GM15510 (cell line): ENCODE measurements around the gene BID.

Experiments
- POLR2A ChIP-seq: IDR thresholded peaks from 3 replicates; pipeline ENCODE4 v1.6.1; 2011; ENCODE audit warnings: borderline replicate concordance; ENCODE audit not compliant: insufficient read length; ENCODE audit errors: extremely low read depth

The BID gene

DNA sequence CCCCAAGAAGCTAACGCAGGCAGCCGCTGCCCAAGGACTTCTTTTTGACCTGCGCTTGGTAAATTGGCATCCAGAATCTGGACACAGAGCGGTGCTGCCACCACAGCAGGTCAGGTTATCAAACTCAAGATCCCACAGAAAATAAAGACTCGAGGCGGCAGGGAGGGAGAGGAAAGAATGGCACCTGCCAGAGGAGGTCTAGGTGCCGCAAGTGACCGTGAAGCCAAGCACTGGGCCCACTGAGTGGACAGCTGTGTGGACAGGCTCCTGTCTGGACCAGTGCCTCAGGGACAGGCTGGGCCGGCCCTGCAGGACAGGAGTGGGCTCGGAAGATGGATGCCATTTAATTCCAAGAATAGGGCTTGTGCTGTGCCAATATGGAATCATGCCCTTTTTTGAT, 27.4 kb downstream of the BID start:
- TF ChIP-seq POLR2A, result no peak

DNA sequence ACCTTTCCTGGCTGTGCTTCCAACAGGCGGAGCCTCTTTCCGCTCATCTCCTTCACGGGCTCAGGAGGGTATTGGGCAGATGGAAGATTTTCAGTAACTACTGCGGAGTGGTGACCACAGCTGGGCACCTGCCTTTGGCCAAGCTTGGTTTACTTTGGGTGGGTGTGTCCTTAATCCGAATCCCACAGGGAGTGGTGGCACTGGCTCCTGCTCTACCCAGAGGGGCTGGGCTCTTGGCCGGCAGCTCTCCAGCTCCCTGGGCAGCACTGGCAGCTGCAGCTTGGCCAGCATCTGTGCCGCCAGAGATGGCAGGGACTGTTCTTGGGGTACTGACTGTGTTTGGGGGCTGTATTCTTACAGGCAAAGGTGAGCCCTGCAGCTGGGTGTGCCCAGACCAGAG, 29.8 kb downstream of the BID start:
- no peak for TF ChIP-seq POLR2A

DNA sequence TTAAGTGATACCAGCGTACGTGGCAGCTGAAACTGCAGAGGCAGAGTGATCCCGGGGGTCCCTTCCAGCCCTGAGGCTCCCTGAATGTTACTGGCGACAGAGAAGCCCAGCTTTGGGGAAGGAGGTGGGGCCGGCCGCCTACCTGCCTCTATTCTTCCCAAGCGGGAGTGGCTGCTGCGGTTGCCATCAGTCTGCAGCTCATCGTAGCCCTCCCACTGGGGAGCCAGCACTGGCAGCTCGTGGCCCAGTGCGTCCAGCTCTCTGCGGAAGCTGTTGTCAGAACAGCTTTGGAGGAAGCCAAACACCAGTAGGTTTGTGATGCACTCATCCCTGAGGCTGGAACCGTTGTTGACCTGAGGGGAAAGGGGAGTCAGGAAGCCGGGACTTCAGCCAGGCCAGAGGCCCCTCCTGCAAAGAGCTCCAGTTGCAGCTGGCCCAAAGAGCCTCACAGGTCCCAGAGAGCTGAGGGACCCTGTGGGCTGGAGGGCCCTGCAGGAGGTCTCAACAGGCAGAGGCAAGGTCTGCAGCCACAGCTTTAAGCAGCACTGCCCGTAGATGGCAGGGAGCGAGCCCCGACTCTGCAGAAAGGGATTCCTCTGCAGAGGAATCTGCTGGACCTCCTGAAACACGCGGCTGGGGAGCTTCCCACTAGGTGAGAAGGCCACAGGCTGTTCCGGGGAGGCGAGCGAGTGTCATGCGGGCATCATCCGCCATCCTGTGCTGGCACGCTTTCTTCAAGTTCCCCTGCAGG, 30.4 kb downstream of the BID start:
- no peak for TF ChIP-seq POLR2A

DNA sequence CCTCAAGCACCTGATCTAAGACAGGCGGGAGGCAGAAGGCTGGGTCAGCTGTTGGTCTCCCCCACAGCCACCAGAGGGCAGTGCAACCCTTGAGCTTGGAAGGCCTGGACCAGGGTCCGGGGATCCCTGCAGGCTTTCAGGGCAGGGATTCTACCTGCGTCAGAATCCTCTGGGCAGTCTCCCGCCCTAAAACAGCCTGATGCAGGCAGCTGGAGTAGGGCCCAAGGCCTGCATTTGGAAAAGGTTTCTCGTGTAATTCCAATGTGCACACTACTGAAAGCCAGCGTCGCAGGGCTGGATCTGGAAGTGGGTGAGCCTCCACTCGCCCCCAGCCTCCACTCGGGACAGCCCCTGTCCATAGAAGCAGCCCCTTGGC, 31.8 kb downstream of the BID start:
- no peak for TF ChIP-seq POLR2A

DNA sequence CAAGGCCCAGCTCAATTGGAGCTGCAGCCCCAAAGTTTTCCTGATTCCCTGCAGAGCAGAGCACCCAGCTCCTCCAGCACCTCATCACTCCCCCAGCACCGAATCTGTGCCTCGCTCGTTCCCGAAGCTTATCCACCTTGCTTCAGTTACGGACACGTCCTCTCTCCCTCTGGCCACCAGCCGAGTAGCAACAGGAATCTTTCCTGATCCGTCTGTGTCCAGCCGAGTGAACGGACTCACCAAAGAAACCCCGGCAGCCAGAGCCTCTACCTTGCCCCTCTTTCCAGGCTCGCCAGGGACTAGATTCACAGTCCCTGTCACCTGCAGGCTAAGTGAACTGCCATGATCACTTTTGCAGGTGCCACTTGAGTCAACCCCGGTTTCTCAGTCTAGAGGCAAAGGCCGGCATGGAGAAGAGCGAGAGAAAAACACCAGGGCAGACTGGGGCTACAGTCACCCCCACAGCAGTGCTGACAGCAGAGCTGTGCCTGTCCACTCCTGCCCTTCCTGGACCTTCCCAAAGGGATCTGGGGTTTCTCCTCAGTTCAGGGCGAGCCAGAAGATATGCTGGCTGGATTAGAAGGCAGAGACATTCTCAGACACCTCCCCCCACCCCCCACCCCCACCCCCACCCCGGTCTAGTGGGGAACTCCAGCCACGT, 32.3 kb downstream of the BID start:
- TF ChIP-seq POLR2A, result no peak

DNA sequence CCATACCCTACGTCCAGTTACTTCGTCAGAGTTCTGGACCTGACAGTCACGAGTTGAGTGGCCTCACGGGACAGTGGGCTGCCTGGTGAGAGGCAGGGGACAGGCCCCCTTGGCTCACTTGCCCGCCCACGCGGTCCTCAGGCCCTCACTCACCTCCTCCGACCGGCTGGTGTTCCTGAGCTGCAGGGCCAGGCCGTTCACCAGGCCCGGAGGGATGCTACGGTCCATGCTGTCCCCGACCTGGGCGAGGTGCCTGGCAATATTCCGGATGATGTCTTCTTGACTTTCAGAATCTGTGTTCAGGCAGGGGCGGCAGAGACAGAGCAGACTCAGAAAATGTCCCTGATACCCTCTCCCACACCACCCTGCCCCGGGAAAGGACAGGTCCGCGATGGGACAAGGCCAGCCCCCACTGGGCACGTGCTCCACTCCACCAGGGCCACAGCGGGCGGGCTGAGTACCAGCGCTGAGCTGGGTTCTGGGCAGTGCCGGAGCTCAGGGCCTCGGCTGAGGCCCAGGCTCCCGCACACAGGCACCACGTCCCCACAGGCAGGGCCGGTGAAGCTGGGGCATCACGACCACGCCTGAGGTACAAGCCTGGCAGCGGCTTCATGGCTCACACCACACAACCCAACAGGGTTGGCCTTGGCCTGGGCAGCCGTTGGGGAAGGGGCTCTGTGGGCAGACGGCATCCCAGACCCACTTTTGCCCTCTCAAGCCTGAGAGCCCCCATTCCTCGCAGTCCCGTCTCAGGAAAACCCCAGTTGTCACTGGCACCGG, 34.9 kb downstream of the BID start:
- no peak for TF ChIP-seq POLR2A

DNA sequence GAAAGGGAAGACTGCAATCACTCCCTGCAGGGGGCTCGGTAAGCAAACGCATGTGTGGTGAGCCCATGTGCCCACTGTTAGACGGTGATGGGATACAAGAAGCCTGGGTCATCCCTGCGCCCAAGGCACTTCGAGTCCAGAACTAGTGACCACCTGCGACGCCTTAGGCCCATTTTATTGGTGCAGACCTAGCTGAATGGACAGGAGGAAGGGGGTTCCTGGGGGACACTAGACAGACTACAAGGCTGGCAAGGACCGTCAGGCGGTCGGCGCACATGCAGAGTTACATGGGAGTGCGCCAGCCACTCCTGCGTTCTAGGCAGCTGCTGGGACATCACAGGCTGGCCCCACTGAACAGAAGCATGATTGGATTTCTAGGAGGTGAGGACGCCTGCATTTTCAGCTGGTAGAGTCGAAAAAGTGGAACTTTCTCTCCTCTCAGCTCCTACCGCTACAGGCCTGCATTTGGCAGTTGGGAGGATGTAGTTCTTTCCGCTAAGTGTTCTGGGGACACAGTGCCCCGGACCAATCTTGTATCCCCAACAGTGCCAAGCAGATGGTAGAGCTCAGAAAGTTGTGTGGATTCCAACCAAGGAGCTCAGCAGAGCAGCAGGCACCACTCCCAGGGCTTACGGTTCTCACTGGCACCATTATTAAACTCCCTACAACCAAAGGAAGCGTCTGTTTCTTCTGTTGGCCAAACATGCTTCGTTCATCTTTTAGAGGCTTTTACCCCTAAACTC, 35.7 kb downstream of the BID start:
- TF ChIP-seq POLR2A, result no peak

DNA sequence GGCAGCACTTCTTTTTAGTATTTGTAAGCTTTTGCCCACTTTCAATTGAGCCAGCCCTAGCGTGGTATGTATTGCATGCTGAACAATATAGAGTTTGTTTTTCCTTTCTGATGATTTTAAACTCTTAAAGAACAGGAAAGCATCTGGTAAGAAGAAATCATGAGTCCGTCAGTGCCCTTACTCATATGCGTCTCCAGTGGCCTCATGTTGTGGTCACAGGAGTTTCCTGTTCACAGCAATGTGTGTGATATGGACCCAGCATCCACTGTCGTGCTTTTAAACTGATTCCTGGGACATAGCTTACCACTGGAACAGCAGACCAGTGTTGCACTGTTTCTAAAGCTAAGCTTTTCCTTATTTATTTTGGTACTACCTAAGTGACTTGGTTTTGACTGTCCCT, 40.1 kb downstream of the BID start:
- TF ChIP-seq POLR2A, result no peak

DNA sequence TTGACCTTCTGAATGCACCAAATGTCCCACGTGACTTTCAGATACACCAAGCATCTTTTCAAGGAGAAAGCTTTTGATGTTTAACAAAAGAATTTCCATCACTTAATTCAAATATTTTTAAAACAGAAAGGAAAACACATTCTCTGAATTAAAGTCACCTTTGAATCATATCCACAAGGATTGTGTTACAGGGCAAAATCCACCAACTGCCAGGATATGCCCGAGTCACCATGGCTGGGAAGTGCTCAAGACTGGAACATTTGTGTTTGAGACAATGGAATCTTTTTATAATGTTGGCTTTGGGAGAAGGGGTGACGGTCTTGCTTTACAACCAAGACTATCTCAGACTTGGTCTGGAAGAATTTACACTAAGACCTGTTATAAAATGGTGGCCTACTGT, 40.8 kb downstream of the BID start:
- TF ChIP-seq POLR2A, result no peak

DNA sequence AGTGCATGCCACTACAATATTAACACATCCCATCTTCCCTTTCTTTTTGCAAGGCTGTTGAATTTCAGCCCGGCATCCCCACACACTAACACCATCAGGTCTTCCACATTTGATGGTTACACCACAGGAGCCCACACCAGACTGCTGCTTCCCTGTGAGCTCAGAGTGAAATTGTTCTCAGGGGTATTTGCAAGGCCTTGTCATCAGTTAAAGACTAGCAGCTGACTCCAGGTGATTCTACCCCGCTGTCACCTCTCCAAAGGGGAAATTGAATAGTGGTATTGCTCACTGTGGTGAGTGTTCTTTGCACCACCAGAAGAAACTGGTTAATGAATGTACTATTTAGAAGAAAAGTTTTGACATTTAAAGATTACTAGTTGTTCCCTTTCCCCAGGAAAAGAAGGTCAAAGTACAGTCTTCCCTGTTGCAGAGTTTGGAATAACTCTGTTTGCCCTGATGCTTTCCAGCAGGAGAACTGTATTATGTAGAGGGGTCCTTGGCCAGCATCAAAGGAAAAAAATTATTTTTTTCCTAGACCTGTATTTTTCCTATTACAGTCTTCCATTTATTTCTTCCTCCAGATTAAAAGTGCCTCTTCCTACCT, 41.9 kb downstream of the BID start:
- TF ChIP-seq POLR2A, result no peak

DNA sequence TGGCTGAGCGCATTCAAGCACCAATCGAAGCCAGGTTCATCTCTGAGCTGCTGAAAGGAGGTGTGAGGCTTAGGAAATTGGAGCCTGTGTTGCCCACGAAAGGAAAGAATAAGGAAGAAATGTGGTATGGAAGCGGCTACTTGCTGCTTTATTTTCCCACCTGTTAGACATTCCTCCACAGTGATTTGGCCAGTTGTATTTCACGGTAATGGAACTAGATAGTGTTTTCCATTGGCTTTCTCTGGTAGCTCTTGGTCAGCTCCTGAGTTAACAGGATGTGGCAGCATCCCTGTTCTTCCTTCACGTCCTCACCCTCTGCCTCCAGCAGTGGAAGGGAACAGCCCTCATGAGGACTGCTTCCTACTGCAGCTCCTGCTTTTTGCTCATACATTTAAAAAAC, 44.7 kb downstream of the BID start:
- TF ChIP-seq POLR2A, result no peak

DNA sequence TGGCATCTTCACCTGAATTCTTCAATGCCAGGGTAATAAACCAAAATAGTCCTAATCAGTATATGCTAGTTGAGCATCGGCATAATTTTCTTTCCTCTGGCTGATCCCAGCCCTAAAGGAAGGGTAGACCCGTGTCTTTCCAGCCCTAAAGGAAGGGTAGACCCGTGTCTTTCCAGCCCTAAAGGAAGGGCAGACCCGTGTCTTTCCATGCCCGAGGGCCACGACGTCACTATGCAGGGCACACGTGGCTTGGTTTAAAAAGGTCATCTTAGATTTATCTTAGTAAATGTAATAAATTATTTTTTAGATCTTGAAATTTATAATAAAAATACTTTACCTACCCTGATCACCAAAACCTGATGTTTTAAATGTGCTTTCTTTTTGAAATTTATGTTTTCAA, 45.5 kb downstream of the BID start:
- TF ChIP-seq POLR2A, result no peak

DNA sequence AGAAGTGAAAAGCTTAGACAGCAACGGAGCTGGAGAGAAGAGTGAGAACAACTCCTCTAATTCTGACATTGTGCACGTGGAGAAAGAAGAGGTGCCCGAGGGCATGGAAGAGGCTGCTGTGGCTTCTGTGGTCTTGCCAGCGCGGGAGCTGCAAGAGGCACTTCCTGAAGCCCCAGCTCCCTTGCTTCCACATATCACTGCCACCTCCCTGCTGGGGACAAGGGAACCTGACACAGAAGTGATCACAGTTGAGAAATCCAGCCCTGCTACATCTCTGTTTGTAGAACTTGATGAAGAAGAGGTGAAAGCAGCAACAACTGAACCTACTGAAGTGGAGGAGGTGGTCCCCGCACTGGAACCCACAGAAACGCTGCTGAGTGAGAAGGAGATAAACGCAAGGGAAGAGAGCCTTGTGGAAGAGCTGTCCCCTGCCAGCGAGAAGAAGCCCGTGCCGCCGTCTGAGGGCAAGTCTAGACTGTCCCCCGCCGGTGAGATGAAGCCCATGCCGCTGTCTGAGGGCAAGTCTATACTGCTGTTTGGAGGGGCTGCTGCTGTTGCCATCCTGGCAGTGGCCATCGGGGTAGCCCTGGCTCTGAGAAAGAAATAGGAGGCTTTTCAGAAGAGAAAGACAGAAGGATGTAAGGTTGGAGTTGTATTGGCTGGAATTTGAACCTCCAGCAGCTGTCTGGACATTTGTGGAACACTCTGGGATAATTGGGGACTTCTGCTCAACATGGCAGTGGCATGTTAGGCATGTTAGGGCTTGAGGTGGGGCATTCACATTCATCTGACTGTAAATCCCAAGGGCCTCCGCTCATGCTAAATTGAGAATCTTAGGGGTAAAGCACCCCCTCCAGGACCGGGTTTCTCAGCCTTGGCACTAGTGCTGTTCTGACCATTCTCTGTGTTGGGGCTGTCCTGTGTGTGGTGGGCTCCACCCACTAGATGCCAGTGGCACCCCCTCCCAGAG, 47.1 kb downstream of the BID start:
- TF ChIP-seq POLR2A, result no peak
